HL-60 (cell line): ENCODE results near the gene TMEM45A.

Source experiments
- TF ChIP-seq, protein P1 (sequence below): IDR thresholded peaks from one replicate; pipeline ENCODE4 v1.5.1; 2011; ENCODE audit warnings: low read length, control low read depth, inconsistent platforms; ENCODE audit not compliant: insufficient read depth
- TF ChIP-seq, protein P2 (sequence below): IDR thresholded peaks from 2 replicates; pipeline ENCODE4 v1.6.1; 2012; ENCODE audit warnings: low read depth; ENCODE audit not compliant: insufficient replicate concordance

DNA sequence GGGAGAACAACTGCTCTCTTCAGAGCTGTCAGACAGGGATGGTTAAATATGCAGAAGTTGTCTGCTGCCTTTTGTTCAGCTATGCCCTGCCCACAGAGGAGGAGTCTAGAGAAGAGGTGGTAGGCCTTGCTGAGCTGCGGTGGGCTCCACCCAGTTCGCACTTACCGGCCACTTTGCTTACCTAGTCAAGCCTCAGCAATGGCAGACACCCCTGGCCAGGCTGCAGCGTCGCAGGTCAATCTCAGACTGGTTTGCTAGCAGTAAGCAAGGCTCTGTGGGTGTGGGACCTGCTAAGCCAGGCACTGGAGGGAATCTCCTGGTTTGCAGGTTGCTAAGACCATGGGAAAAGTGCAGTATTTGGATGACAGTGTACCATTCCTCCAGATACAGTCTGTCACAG lies 12.3 kb upstream of the TMEM45A start:
- TF ChIP-seq, protein P1, sequence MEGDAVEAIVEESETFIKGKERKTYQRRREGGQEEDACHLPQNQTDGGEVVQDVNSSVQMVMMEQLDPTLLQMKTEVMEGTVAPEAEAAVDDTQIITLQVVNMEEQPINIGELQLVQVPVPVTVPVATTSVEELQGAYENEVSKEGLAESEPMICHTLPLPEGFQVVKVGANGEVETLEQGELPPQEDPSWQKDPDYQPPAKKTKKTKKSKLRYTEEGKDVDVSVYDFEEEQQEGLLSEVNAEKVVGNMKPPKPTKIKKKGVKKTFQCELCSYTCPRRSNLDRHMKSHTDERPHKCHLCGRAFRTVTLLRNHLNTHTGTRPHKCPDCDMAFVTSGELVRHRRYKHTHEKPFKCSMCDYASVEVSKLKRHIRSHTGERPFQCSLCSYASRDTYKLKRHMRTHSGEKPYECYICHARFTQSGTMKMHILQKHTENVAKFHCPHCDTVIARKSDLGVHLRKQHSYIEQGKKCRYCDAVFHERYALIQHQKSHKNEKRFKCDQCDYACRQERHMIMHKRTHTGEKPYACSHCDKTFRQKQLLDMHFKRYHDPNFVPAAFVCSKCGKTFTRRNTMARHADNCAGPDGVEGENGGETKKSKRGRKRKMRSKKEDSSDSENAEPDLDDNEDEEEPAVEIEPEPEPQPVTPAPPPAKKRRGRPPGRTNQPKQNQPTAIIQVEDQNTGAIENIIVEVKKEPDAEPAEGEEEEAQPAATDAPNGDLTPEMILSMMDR = no peak
- TF ChIP-seq, protein P2, sequence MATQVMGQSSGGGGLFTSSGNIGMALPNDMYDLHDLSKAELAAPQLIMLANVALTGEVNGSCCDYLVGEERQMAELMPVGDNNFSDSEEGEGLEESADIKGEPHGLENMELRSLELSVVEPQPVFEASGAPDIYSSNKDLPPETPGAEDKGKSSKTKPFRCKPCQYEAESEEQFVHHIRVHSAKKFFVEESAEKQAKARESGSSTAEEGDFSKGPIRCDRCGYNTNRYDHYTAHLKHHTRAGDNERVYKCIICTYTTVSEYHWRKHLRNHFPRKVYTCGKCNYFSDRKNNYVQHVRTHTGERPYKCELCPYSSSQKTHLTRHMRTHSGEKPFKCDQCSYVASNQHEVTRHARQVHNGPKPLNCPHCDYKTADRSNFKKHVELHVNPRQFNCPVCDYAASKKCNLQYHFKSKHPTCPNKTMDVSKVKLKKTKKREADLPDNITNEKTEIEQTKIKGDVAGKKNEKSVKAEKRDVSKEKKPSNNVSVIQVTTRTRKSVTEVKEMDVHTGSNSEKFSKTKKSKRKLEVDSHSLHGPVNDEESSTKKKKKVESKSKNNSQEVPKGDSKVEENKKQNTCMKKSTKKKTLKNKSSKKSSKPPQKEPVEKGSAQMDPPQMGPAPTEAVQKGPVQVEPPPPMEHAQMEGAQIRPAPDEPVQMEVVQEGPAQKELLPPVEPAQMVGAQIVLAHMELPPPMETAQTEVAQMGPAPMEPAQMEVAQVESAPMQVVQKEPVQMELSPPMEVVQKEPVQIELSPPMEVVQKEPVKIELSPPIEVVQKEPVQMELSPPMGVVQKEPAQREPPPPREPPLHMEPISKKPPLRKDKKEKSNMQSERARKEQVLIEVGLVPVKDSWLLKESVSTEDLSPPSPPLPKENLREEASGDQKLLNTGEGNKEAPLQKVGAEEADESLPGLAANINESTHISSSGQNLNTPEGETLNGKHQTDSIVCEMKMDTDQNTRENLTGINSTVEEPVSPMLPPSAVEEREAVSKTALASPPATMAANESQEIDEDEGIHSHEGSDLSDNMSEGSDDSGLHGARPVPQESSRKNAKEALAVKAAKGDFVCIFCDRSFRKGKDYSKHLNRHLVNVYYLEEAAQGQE = no peak
